GM23338 (cell line): ENCODE data around the gene LRRC10B. TPM values are rescaled to one million over a fixed set of nuclear protein-coding genes. Genes with fewer than 3 reads are reported as not detected.
A peak's percentile ranks its signal among the peaks of the same experiment; 100 is the strongest.

Experiments used
- ATAC-seq: fragments of 200-7000 bp; cut with Tn5 transposase; 3 replicates; pipeline ENCODE4 v1.9.1; 2020
- DNase-seq: peaks from one replicate; pipeline ENCODE4 v3.0.0-alpha.2; 2015; ENCODE audit warnings: low spot score
- H2AFZ ChIP-seq: fragments of 200-600 bp; sonication (generic); 2 replicates; pipeline ENCODE4 v1.8.0; 2016; ENCODE audit warnings: antibody characterized with exemption, mild to moderate bottlenecking, moderate library complexity
- H3F3A ChIP-seq: fragments of 200-600 bp; sonication (generic); replicated peaks from 2 replicates; pipeline ENCODE4 v1.8.0; 2017; ENCODE audit warnings: antibody characterized with exemption, mixed run types, low read depth
- H3K27ac ChIP-seq: fragments of 200-600 bp; sonication (generic); 2 replicates; pipeline ENCODE4 v1.6.1; 2016; ENCODE audit warnings: low read depth
- H3K27me3 ChIP-seq: fragments of 200-600 bp; sonication (generic); 2 replicates; pipeline ENCODE4 v1.8.0; 2016; ENCODE audit warnings: mild to moderate bottlenecking, mixed run types, moderate library complexity; ENCODE audit not compliant: insufficient read depth
- H3K36me3 ChIP-seq: fragments of 200-600 bp; sonication (generic); 2 replicates; pipeline ENCODE4 v1.8.0; 2016; ENCODE audit warnings: mild to moderate bottlenecking; ENCODE audit not compliant: insufficient read depth
- H3K4me1 ChIP-seq: fragments of 200-600 bp; sonication (generic); 2 replicates; pipeline ENCODE4 v1.8.0; 2016; ENCODE audit warnings: mild to moderate bottlenecking, moderate library complexity; ENCODE audit not compliant: insufficient read depth
- H3K4me2 ChIP-seq: fragments of 200-600 bp; sonication (generic); 2 replicates; pipeline ENCODE4 v1.7.1; 2017; ENCODE audit warnings: mixed run types
- H3K4me3 ChIP-seq: fragments of 200-600 bp; sonication (generic); 2 replicates; pipeline ENCODE4 v1.6.1; 2016; ENCODE audit warnings: mixed run types
- H3K79me2 ChIP-seq: fragments of 200-600 bp; sonication (generic); replicated peaks from 2 replicates; pipeline ENCODE4 v1.8.0; 2017; ENCODE audit warnings: mild to moderate bottlenecking; ENCODE audit not compliant: insufficient read depth
- H3K9me2 ChIP-seq: fragments of 200-600 bp; sonication (generic); 2 replicates; pipeline ENCODE4 v1.8.0; 2017; ENCODE audit not compliant: insufficient read depth
- H4K20me1 ChIP-seq: fragments of 200-600 bp; sonication (generic); replicated peaks from 2 replicates; pipeline ENCODE4 v1.8.0; 2017; ENCODE audit warnings: mild to moderate bottlenecking; ENCODE audit not compliant: insufficient read depth
- H3K27ac Mint-ChIP-seq: 2 replicates; pipeline ENCODE4 v1.8.0; 2020; ENCODE audit warnings: inconsistent platforms, mild to moderate bottlenecking, moderate library complexity, mixed read lengths
- H3K27me3 Mint-ChIP-seq: 3 replicates; pipeline ENCODE4 v1.8.0; 2022; ENCODE audit warnings: low read depth, mild to moderate bottlenecking, moderate library complexity, mixed read lengths, inconsistent platforms; ENCODE audit not compliant: insufficient read depth, poor library complexity
- H3K36me3 Mint-ChIP-seq: 3 replicates; pipeline ENCODE4 v1.8.0; 2021; ENCODE audit warnings: low read depth, mild to moderate bottlenecking, inconsistent platforms, moderate library complexity, mixed read lengths
- H3K4me1 Mint-ChIP-seq: 3 replicates; pipeline ENCODE4 v1.8.0; 2020; ENCODE audit warnings: mild to moderate bottlenecking, inconsistent platforms, mixed read lengths
- H3K4me3 Mint-ChIP-seq: 3 replicates; pipeline ENCODE4 v1.8.0; 2021; ENCODE audit warnings: moderate library complexity, mild to moderate bottlenecking, inconsistent platforms, mixed read lengths
- H3K9me3 Mint-ChIP-seq: 3 replicates; pipeline ENCODE4 v1.8.0; 2020; ENCODE audit warnings: moderate library complexity, mild to moderate bottlenecking, inconsistent platforms, mixed read lengths
- CREB1 ChIP-seq: fragments of 250-450 bp; sonication (Bioruptor Pico); IDR thresholded peaks from 2 replicates; pipeline ENCODE4 v1.5.0; 2020; ENCODE audit warnings: low read depth, mild to moderate bottlenecking, moderate library complexity
- CTCF ChIP-seq, 2 experiments: fragments of 200-600 bp in 1 of 2; sonication (generic) in 1 of 2; conservative IDR thresholded peaks; 2 replicates each; pipeline versions ENCODE4 v1.5.1 to v1.6.1; 2016 to 2017; ENCODE audit warnings: antibody characterized with exemption in 2 of 2, low read depth in 2 of 2, mild to moderate bottlenecking in 2 of 2, moderate library complexity in 1 of 2
- ETS1 ChIP-seq: IDR thresholded peaks from 2 replicates; pipeline ENCODE4 v1.6.1; 2016; ENCODE audit warnings: antibody characterized with exemption
- EZH2 ChIP-seq: fragments of 200-600 bp; sonication (generic); IDR thresholded peaks from one replicate; pipeline ENCODE4 v1.8.0; 2017; ENCODE audit warnings: antibody characterized with exemption, mild to moderate bottlenecking, low read depth; ENCODE audit not compliant: unreplicated experiment
- EZH2phosphoT487 ChIP-seq: fragments of 200-600 bp; sonication (generic); IDR thresholded peaks from one replicate; pipeline ENCODE4 v1.8.1; 2018; ENCODE audit warnings: antibody characterized with exemption; ENCODE audit not compliant: unreplicated experiment
- NANOG ChIP-seq: IDR thresholded peaks from 2 replicates; pipeline ENCODE4 v1.6.1; 2016; ENCODE audit warnings: antibody characterized with exemption, borderline replicate concordance
- POLR2AphosphoS5 ChIP-seq: IDR thresholded peaks from 2 replicates; pipeline ENCODE4 v1.6.1; 2016; ENCODE audit warnings: antibody characterized with exemption, low read depth
- STAT1 ChIP-seq: IDR thresholded peaks from one replicate; pipeline ENCODE4 v1.6.1; 2016; ENCODE audit warnings: antibody characterized with exemption; ENCODE audit not compliant: unreplicated experiment
- ZNF114 ChIP-seq: fragments of 250-450 bp; sonication (Bioruptor Pico); IDR thresholded peaks from 2 replicates; pipeline ENCODE4 v1.5.0; 2020; ENCODE audit warnings: mild to moderate bottlenecking, moderate library complexity
- ZNF331 ChIP-seq: fragments of 250-450 bp; sonication (Bioruptor Pico); IDR thresholded peaks from 2 replicates; pipeline ENCODE4 v1.5.0; 2020; ENCODE audit warnings: low read depth, mild to moderate bottlenecking, moderate library complexity
- polyA plus RNA-seq: library from polyadenylated mRNA; unstranded; fragments of >200 nt; fragmentation: Nextera tagmentation; extraction: Ambion mirVana; gene quantifications from 2 replicates; pipeline ENCODE4 v1.2.1, GENCODE V29; 2016
- total RNA-seq: library from RNA; depleted of rRNA; stranded (reverse); fragments of >200 nt; shearing (Covaris generic); gene quantifications from 2 replicates; pipeline ENCODE4 v1.2.3, GENCODE V29; 2014
- TF ChIP-seq, protein P1 (sequence below): fragments of 250-450 bp; sonication (Bioruptor Pico); IDR thresholded peaks from 2 replicates; pipeline ENCODE4 v1.5.0; 2020; ENCODE audit warnings: mild to moderate bottlenecking, moderate library complexity
- TF ChIP-seq, protein P2 (sequence below): IDR thresholded peaks from one replicate; pipeline ENCODE4 v1.6.1; 2018; ENCODE audit warnings: antibody characterized with exemption; ENCODE audit not compliant: unreplicated experiment

LRRC10B gene
- total and polyA plus RNA-seq, 2 experiments from 2014 or later = 0.47 to 1.6 TPM

- H3K4me1 Mint-ChIP-seq = peaks cover 37% of the 10 kb centered on the region
- peaks cover 10% of the 10 kb centered on the region for H3K27me3 Mint-ChIP-seq
- Histone ChIP-seq H3K27me3 (peaks cover 8% of the 10 kb centered on the region; the same call in 1 of the 2 replicates), H3F3A (peaks cover 10% of the 10 kb centered on the region; the same call in 1 of the 2 replicates), H3K4me3 (no peak overlapping the region), H3K27ac (no peak overlapping the region), H2AFZ (peak overlapping the region; percentile 38; the same call in 1 of the 2 replicates), H3K4me2 (peak overlapping the region; percentile 38; the same call in 1 of the 2 replicates), H3K4me1 (peaks cover 26% of the 10 kb centered on the region; the same call in 1 of the 2 replicates), H4K20me1 (no peaks in the 10 kb centered on the region), H3K36me3 (no peaks in the 10 kb centered on the region; the same call in 1 of the 2 replicates), H3K79me2 (no peaks in the 10 kb centered on the region), H3K9me2 (no peaks in the 10 kb centered on the region)
- no peaks in the 10 kb centered on the region for H3K36me3 Mint-ChIP-seq
- ATAC-seq (no peak), DNase-seq (no peak)
- H3K4me3 Mint-ChIP-seq = no peak overlapping the region
- TF ChIP-seq ZNF331 (CRISPR knock-in tag) (no peak), CTCF (conservative IDR thresholded peaks at IDR 0.05; ENCODE audit: low read depth in 2 of 2) (no peak), ETS1 (no peak), POLR2AphosphoS5 (no peak), EZH2phosphoT487 (no peak), ZNF114 (CRISPR knock-in tag) (no peak), CREB1 (CRISPR knock-in tag) (no peak), EZH2 (no peak), STAT1 (no peak), NANOG (no peak)
- TF ChIP-seq, protein P1, sequence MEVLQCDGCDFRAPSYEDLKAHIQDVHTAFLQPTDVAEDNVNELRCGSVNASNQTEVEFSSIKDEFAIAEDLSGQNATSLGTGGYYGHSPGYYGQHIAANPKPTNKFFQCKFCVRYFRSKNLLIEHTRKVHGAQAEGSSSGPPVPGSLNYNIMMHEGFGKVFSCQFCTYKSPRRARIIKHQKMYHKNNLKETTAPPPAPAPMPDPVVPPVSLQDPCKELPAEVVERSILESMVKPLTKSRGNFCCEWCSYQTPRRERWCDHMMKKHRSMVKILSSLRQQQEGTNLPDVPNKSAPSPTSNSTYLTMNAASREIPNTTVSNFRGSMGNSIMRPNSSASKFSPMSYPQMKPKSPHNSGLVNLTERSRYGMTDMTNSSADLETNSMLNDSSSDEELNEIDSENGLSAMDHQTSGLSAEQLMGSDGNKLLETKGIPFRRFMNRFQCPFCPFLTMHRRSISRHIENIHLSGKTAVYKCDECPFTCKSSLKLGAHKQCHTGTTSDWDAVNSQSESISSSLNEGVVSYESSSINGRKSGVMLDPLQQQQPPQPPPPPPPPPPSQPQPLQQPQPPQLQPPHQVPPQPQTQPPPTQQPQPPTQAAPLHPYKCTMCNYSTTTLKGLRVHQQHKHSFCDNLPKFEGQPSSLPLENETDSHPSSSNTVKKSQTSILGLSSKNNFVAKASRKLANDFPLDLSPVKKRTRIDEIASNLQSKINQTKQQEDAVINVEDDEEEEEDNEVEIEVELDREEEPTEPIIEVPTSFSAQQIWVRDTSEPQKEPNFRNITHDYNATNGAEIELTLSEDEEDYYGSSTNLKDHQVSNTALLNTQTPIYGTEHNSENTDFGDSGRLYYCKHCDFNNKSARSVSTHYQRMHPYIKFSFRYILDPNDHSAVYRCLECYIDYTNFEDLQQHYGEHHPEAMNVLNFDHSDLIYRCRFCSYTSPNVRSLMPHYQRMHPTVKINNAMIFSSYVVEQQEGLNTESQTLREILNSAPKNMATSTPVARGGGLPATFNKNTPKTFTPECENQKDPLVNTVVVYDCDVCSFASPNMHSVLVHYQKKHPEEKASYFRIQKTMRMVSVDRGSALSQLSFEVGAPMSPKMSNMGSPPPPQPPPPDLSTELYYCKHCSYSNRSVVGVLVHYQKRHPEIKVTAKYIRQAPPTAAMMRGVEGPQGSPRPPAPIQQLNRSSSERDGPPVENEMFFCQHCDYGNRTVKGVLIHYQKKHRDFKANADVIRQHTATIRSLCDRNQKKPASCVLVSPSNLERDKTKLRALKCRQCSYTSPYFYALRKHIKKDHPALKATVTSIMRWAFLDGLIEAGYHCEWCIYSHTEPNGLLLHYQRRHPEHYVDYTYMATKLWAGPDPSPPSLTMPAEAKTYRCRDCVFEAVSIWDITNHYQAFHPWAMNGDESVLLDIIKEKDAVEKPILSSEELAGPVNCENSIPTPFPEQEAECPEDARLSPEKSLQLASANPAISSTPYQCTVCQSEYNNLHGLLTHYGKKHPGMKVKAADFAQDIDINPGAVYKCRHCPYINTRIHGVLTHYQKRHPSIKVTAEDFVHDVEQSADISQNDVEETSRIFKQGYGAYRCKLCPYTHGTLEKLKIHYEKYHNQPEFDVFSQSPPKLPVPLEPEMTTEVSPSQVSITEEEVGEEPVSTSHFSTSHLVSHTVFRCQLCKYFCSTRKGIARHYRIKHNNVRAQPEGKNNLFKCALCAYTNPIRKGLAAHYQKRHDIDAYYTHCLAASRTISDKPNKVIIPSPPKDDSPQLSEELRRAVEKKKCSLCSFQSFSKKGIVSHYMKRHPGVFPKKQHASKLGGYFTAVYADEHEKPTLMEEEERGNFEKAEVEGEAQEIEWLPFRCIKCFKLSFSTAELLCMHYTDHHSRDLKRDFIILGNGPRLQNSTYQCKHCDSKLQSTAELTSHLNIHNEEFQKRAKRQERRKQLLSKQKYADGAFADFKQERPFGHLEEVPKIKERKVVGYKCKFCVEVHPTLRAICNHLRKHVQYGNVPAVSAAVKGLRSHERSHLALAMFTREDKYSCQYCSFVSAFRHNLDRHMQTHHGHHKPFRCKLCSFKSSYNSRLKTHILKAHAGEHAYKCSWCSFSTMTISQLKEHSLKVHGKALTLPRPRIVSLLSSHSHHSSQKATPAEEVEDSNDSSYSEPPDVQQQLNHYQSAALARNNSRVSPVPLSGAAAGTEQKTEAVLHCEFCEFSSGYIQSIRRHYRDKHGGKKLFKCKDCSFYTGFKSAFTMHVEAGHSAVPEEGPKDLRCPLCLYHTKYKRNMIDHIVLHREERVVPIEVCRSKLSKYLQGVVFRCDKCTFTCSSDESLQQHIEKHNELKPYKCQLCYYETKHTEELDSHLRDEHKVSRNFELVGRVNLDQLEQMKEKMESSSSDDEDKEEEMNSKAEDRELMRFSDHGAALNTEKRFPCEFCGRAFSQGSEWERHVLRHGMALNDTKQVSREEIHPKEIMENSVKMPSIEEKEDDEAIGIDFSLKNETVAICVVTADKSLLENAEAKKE (CRISPR knock-in tag) = no peak
- TF ChIP-seq, protein P2, sequence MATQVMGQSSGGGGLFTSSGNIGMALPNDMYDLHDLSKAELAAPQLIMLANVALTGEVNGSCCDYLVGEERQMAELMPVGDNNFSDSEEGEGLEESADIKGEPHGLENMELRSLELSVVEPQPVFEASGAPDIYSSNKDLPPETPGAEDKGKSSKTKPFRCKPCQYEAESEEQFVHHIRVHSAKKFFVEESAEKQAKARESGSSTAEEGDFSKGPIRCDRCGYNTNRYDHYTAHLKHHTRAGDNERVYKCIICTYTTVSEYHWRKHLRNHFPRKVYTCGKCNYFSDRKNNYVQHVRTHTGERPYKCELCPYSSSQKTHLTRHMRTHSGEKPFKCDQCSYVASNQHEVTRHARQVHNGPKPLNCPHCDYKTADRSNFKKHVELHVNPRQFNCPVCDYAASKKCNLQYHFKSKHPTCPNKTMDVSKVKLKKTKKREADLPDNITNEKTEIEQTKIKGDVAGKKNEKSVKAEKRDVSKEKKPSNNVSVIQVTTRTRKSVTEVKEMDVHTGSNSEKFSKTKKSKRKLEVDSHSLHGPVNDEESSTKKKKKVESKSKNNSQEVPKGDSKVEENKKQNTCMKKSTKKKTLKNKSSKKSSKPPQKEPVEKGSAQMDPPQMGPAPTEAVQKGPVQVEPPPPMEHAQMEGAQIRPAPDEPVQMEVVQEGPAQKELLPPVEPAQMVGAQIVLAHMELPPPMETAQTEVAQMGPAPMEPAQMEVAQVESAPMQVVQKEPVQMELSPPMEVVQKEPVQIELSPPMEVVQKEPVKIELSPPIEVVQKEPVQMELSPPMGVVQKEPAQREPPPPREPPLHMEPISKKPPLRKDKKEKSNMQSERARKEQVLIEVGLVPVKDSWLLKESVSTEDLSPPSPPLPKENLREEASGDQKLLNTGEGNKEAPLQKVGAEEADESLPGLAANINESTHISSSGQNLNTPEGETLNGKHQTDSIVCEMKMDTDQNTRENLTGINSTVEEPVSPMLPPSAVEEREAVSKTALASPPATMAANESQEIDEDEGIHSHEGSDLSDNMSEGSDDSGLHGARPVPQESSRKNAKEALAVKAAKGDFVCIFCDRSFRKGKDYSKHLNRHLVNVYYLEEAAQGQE = no peak
- H3K9me3 Mint-ChIP-seq = no peaks in the 10 kb centered on the region
- H3K27ac Mint-ChIP-seq = no peak overlapping the region
Measured at GRCh38 chr11:61498767-61499341, 9.7 kb upstream of the LRRC10B start.
